ENCODE data around the gene RPS5.
A peak's percentile ranks its signal among the peaks of the same experiment; 100 is the strongest.
"Not testable (repeated sequence)": the region's sequence is repeated elsewhere in the genome, so short reads cannot be mapped to it uniquely, and the experiment has no call there.

Gene RPS5

DNA sequence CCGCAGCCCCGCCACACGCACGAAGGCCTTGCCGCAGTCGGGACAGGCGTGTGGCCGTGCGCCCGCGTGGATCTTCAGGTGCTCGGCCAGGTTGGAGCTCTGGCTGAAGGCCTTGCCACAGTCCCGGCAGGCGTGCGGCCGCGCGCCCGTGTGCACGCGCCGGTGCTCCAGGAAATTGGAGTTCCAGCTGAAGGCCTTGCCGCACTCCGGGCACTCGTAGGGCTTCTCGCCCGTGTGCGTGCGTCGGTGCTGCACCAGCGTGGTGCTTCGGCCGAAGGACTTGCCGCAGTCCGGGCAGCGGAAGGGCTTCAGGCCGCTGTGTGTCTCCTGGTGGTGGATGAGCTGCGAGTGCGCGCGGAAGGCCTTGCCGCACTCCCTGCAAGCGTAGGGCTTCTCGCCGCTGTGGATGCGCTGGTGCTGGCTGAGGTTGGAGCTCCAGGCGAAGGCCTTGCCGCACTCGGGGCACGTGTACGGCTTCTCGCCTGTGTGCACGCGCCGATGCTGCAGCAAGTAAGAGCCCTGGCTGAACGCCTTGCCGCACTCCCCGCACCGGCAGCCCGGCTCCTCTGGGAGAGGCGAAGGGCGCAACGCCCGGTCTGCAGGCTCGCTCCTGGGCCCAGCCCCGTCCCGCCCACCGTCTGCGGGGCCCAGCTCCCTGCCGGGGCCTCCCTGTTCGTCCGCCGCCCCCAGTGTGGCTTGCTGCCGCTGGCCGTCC is 30.1 kb upstream of the RPS5 start:
- no peak for DNase-seq (ENCODE audit: low spot score)

DNA sequence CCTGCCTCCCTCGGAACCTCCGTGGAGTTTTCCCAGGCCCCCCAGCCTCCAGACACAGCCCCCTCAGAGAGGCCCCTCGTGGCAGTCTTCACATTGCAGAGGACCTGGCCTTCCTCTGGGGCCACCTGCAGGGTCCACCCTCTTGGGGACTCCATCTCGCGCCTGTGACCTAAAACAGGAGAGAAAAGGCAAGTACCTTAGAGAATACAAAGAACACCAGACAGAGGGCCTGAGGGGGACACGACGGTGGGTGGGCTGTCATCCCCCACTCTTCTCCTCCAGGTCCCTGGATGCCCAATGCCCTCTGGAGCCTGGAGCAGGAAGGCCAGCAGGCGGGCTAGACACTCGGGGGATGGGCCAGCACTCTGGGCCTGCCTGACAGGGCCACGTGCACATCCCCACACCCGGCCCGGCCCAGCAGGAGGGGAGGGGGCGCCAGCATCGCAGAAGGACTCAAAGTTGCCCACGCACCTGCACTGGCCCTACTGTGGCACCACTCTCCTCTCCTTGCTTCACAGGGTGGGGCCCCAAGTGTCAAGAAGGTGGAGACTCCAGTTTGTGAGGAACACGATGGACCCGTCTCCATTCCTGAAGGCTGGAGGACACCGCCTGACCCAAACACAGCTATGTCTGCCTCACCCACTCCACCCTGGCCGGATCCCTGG is 29.5 kb upstream of the RPS5 start:
- no peak for DNase-seq (ENCODE audit: low spot score)

- peak; percentile 60 for DNase-seq (ENCODE audit: low spot score)
These were observed 25.2 kb upstream of the RPS5 start for GRCh38 chr19:58361900-58362271.

GRCh38 chr19:58362272-58362994 is 24.6 kb upstream of the RPS5 start, which contains the start of gene ZNF497:
TSS of gene ZNF497 (minus strand) at chr19:58362751. CDS start at chr19:58357635, 5,116 bp downstream.
- DNase-seq (ENCODE audit: low spot score): peak; percentile 97

GRCh38 chr19:58364146-58364545 is 22.9 kb upstream of the RPS5 start:
- no peak for DNase-seq (ENCODE audit: low spot score)

- DNase-seq (ENCODE audit: low spot score): no peak
These were observed 20.3 kb upstream of the RPS5 start for GRCh38 chr19:58366585-58367430.

DNA sequence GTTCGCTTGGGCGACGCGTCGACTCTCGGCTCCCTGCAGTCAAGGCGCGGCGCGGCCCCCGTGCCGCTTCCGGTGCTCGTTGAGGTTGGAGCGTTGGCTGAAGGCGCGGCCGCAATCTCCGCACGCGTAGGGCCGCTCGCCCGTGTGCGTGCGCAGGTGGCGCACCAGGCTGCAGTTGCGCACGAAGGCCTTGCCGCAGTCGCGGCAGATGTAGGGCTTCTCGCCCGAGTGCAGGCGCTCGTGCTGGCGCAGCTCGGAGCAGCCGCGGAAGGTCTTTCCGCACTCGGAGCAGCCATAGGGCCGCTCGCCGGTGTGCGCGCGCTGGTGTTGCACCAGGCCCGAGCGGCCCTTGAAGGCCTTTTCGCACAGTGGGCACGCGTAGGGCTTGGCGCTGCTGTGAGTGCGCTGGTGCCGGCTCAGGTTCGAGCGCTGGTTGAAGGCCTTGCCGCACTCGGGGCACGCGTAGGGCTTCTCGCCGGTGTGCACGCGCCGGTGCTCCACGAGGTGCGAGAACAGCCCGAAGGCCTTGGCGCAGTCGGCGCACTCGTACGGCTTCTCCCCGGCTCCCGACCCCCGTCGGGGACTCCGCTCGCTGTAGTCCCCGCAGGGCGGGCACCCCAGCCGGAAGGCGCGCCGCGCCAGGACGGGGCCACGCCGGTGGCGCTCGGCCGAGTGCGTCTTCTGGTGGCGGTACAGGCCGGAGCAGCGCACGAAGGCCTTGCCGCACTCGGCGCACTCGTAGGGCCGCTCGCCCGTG is 19.2 kb upstream of the RPS5 start:
- DNase-seq (ENCODE audit: low spot score): no peak

- no peak for DNase-seq (ENCODE audit: low spot score)
These were observed 18.3 kb upstream of the RPS5 start for GRCh38 chr19:58368561-58369360.

- no peak for DNase-seq (ENCODE audit: low spot score)
These were observed 14.5 kb upstream of the RPS5 start for GRCh38 chr19:58372311-58373133.

DNA sequence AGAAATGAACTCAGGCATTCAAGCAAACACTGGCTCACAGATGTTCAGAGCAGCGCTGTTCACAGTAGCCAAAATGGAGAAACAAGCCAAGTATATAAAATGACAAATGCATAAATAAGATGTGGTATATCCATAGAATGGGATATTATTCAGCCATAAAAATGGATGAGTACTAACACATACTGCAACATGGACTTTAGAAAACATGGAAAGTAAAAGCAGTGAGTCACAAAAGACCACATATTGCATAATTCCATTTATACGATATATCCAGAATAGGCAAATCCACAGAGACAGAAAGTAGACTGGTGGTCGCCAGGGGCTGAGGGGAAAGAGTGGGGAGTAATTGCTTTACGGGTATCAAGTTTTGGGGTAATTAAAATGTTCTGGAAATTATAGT is 12.9 kb upstream of the RPS5 start:
- DNase-seq (ENCODE audit: low spot score): no peak

GRCh38 chr19:58376724-58377123 is 10.3 kb upstream of the RPS5 start:
- DNase-seq (ENCODE audit: low spot score): not testable (repeated sequence)

- no peak for DNase-seq (ENCODE audit: low spot score)
These were observed 7.8 kb upstream of the RPS5 start for GRCh38 chr19:58379246-58379645.

- DNase-seq (ENCODE audit: low spot score): no peak
These were observed 6.9 kb upstream of the RPS5 start for GRCh38 chr19:58380037-58380661.

DNA sequence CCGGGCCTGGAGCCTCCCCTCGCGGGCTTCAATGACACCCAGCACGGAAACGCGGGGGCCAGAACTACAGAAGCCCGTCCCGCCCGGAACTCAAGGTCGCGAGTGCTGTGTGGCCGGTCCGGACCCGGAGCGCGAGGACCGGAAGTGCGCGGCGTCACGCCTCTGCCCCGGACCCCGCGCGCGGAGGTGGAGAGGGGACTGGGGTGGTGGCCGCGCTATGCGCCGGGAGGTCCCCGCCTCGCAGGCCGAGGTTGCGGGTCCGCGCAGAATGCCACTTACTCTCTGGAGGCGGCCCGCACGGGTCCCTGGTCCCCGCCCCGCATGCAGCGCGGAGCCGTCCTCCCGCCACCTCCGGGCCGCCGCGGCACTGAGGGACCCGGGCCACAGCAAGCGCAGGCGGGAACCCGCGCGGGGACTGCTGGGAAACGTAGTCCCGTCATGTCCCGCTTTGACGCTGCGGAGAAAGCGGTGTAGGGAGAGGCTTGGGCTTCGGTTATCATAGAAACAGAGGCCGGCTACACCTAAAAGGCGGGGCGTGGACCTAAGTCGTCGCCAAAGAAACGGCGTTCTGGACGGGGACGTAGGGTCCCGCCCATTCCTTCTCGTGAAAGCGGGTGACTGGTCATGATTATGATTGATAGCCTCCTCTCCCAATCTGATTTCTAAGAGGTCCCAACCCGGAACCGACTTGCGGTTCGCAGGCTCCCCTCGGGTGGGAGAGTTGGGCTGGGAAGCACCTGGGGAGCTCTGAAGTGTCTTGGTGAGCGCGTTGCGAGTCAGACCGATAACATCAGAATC is 6.2 kb upstream of the RPS5 start, which contains the start of gene ZNF837:
TSS of gene ZNF837 (minus strand) at position 369 of the 798 bp plus-strand sequence. CDS start 11,698 bp downstream, outside the sequence.
- DNase-seq (ENCODE audit: low spot score): peak; percentile 100

DNA sequence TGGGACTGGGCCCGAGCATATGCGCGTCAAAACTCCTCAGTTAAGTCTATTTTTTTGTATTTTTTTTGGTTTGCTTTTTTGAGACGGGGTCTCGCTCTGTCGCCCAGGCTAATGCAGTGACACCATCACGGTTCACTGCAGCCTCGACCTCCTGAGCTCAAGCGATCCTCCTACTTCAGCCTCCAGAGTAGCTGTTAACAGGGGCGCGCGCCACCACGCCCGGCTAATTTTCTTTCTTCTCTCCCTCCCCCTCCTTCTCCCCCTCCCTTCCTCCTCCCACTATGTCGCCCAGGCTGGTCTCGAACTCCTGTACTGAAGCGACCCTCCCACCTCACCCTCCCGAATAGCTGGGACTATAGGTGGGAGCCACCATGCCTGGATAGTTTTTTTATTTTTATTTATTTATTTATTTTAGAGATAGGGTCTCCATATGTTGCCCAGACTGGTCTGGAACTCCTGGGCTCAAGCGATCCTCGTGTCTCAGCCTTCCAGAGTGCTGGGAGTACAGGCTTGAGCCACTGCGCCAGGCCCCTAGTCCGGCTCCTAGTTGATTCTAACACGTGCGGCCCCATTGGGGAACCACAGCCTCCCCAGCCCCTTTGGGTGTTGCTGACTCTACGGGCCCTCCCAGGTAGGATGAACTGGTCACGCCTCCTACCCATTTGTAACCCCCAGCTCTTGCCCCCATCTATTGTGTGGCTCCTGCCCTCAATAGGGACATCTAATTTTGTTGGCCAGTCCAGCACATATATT is 5.4 kb upstream of the RPS5 start:
- no peak for DNase-seq (ENCODE audit: low spot score)

DNA sequence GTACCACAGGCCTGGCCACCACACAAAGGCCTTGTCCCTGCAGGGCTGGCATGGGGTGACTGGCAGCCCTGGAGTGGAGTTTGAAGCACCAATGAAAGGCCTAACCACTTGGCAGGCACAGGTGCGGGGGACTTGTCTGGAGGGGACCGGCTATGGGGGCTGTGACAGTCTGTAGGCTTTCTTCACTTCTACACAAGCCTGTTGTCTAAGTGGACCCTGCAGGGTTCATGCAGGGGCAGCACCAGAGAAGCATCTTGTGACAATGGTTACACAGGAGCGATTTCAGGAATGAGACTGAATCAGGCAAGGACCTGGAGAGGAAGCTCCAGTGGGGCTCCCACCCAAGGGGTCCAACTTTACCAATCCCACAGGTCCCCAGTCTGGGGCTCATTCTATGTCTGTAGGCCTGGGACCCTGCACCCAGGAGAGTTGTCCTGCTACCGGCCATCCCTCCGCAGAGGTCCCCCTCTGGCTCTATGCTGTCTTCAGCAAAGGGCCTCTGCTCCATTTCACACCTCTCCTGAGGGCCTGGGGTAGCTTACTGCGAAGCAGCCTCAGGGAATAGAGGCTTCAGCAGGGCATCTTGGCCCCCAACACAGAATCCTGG is 4.0 kb upstream of the RPS5 start:
- no peak for DNase-seq (ENCODE audit: low spot score)

GRCh38 chr19:58385313-58385890 is 1.7 kb upstream of the RPS5 start:
- DNase-seq (ENCODE audit: low spot score): no peak
